ENCODE measurements around the gene RHBDF1. TPM values are rescaled to one million over a fixed set of nuclear protein-coding genes. Genes with fewer than 3 reads are reported as not detected.

RHBDF1 gene
- total RNA-seq, 2 donors from 2014 or later, result 109 to 138 TPM

GRCh38 chr16:76535-77272, 4.3 kb upstream of the RHBDF1 start:
- DNase-seq (ENCODE audit: low spot score), result peak; percentile 74
- Histone ChIP-seq H3K4me1 (ENCODE audit: control insufficient read depth in 1 of 2, low read depth in 2 of 2) (peaks cover 32 to 71% of the 10 kb centered on the region in 2 donors), H3K27ac (peak overlapping the region; percentile 95 to 98), H3K4me3 (peak overlapping the region; percentile 76), H3K27me3 (replicated peaks; ENCODE audit: insufficient read depth) (no peaks in the 10 kb centered on the region), H3K9me3 (no peaks in the 10 kb centered on the region), H3K36me3 (peaks cover 4% of the 10 kb centered on the region)
- no peak for TF ChIP-seq CTCF (IDR thresholded peaks at IDR 0.05)
- no peak for ATAC-seq (ENCODE audit: insufficient number of reproducible peaks, low FRiP score, low read depth)

DNA sequence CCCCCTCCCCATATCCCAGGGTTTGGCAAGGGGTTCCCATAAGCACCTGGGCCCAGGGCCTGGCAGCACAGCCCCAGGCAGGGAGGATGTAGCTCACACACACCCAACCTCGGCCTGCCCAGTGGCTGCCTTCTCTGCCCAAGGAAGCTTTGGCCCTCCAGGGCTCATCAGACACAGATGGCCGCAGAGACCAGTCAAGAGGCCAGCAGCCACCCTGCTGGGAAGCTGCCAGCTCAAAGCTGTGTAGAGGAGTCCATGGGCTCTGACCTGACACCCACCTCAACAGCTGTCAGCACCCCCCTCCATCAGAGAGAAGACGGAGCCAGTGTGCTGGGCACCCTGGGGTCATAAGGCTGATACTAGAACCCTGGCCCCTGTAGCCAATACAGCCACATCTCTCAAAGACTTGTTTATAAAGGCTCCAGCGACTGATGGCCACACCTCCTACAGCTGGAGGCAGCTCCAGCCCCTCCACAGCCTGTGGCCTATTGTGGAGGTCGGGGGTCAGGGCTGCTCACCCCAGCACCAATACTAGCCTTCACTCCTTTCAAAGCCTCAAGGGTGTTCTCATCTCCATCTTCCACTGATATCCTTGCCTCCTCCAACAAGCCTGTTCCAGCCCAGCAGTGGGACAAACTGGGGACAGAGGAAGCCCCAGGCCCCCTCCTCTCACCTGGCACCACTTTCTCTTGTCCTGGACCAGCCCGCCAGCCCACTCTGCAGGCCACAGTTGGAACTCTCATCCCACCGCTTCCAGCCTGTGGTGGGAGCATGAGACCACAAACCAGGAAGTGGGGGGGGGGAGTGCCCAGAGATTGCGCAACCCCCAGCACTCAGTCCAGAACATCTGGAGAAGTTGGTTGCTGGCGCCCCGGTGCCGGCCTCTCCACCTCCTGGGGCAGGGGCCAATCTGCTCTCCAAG, 3.4 kb upstream of the RHBDF1 start:
- TF ChIP-seq CTCF (IDR thresholded peaks at IDR 0.05), result peak; percentile 2
- Histone ChIP-seq H3K36me3 (peaks cover 4% of the 10 kb centered on the region), H3K27me3 (replicated peaks; ENCODE audit: insufficient read depth) (no peaks in the 10 kb centered on the region), H3K4me1 (ENCODE audit: control insufficient read depth in 1 of 2, low read depth in 2 of 2) (peaks cover 37 to 73% of the 10 kb centered on the region in 2 donors), H3K4me3 (peak overlapping the region; percentile 76), H3K9me3 (no peaks in the 10 kb centered on the region), H3K27ac (peak overlapping the region; percentile 95 to 98)
- ATAC-seq (ENCODE audit: insufficient number of reproducible peaks, low FRiP score, low read depth) (no peak), DNase-seq (ENCODE audit: low spot score) (no peak)

- TF ChIP-seq CTCF (IDR thresholded peaks at IDR 0.05), result no peak
- peak overlapping the region; percentile 95 to 98 for H3K27ac ChIP-seq
- ATAC-seq (ENCODE audit: insufficient number of reproducible peaks, low FRiP score, low read depth) (no peak), DNase-seq (ENCODE audit: low spot score) (no peak)
- no peaks in the 10 kb centered on the region for H3K36me3 ChIP-seq
- no peak overlapping the region for H3K4me3 ChIP-seq
- no peaks in the 10 kb centered on the region for H3K9me3 ChIP-seq
- no peaks in the 10 kb centered on the region for H3K27me3 ChIP-seq (replicated peaks; ENCODE audit: insufficient read depth)
- peaks cover 43 to 76% of the 10 kb centered on the region in 2 donors for H3K4me1 ChIP-seq (ENCODE audit: control insufficient read depth in 1 of 2, low read depth in 2 of 2)
Observed at GRCh38 chr16:74747-75334, 2.4 kb upstream of the RHBDF1 start.

- no peak overlapping the region for H3K4me3 ChIP-seq
- H3K4me1 ChIP-seq (ENCODE audit: control insufficient read depth in 1 of 2, low read depth in 2 of 2), result peaks cover 40 to 76% of the 10 kb centered on the region in 2 donors
- peak overlapping the region in 1 of 2 donors; percentile 85 for H3K27ac ChIP-seq
- no peak for TF ChIP-seq CTCF (IDR thresholded peaks at IDR 0.05)
- no peak for ATAC-seq (ENCODE audit: insufficient number of reproducible peaks, low FRiP score, low read depth)
- no peaks in the 10 kb centered on the region for H3K27me3 ChIP-seq (replicated peaks; ENCODE audit: insufficient read depth)
- no peaks in the 10 kb centered on the region for H3K9me3 ChIP-seq
- DNase-seq (ENCODE audit: low spot score), result no peak
- H3K36me3 ChIP-seq, result no peaks in the 10 kb centered on the region
Observed at GRCh38 chr16:74051-74746, 1.8 kb upstream of the RHBDF1 start.
